ENCODE results near the gene FAN1. TPM values are rescaled to one million over a fixed set of nuclear protein-coding genes. Genes with fewer than 3 reads are reported as not detected.

The FAN1 gene
- total and polyA plus RNA-seq, 9 of the 15 experiments (the other 6 are each of a cell fraction or from before 2014, with no cell fraction given): 1.5 to 16.8 (median 12.0) TPM

DNA sequence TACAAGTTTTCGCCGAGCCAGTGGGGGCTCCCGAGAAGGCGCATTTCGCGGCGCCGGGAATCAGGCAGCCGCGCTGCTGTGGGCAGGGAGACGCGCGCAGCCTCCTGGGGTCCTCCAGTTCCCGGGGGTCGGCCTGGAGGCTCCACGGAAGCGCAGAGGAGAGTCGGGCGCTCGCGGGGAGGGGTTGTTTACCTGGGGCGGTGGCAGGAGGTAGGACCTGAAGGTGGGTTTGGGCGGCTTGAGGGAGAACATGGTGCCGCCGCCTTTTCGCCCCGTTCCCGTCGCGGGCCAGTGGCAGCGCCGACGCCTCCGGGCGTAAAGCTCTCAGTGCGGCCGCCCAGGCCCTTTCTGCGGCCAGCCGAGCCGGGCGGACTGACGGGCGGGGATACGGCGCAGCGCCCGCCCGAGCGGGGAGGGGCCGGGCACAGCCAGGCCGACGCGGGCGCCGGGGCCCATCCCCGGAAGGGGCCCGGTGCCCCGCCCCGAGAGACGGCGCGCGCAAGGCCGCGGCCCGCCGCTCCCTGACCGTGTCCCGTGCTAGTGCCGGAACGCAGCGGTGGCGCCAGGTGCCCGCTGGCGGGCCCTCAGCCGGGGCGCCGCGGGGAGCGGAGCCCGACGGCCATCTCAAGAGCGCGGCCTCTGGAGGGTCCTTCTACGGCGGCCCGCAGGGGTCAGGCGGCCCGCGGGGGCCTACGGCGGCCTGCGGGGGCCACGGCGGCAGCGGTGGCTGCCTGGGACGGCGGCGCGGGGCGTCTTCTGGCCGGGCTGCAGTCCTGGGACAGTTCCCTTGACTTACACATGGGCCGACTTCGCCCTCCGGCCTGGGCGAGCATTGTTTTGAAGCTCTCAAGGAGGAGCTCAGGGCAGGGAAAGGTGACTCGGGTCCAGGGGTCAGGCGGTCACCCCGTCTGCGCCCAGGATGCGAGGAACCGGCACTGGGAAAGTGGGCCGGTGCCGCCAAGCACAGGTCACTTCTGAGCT, 87.8 kb downstream of the FAN1 start, which contains the start of gene MTMR10 (continued):
- TF ChIP-seq, protein P1, sequence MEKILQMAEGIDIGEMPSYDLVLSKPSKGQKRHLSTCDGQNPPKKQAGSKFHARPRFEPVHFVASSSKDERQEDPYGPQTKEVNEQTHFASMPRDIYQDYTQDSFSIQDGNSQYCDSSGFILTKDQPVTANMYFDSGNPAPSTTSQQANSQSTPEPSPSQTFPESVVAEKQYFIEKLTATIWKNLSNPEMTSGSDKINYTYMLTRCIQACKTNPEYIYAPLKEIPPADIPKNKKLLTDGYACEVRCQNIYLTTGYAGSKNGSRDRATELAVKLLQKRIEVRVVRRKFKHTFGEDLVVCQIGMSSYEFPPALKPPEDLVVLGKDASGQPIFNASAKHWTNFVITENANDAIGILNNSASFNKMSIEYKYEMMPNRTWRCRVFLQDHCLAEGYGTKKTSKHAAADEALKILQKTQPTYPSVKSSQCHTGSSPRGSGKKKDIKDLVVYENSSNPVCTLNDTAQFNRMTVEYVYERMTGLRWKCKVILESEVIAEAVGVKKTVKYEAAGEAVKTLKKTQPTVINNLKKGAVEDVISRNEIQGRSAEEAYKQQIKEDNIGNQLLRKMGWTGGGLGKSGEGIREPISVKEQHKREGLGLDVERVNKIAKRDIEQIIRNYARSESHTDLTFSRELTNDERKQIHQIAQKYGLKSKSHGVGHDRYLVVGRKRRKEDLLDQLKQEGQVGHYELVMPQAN (IDR thresholded peaks at IDR 0.05; ENCODE audit: borderline replicate concordance): no peak
- TF ChIP-seq TEAD4 (IDR thresholded peaks at IDR 0.05; ENCODE audit: low read length): no peak
- no peak for TF ChIP-seq TEAD4 (CRISPR knock-in tag; IDR thresholded peaks at IDR 0.05; ENCODE audit: borderline replicate concordance)
- no peak for TF ChIP-seq ZNF445 (CRISPR knock-in tag; IDR thresholded peaks at IDR 0.05; ENCODE audit: low read depth)
- no peak for TF ChIP-seq FOXM1 (IDR thresholded peaks at IDR 0.05; ENCODE audit: low read depth)
- TF ChIP-seq FOXM1 (CRISPR knock-in tag; IDR thresholded peaks at IDR 0.05; ENCODE audit: low read depth): 0 out of 2 replicates have a peak, but pooled peaks have one; percentile 78
- TF ChIP-seq ZNF121 (CRISPR knock-in tag; conservative IDR thresholded peaks at IDR 0.05): no peak
- peak; percentile 94 for TF ChIP-seq CXXC5 (CRISPR knock-in tag; IDR thresholded peaks at IDR 0.05)
- TF ChIP-seq, protein P2, sequence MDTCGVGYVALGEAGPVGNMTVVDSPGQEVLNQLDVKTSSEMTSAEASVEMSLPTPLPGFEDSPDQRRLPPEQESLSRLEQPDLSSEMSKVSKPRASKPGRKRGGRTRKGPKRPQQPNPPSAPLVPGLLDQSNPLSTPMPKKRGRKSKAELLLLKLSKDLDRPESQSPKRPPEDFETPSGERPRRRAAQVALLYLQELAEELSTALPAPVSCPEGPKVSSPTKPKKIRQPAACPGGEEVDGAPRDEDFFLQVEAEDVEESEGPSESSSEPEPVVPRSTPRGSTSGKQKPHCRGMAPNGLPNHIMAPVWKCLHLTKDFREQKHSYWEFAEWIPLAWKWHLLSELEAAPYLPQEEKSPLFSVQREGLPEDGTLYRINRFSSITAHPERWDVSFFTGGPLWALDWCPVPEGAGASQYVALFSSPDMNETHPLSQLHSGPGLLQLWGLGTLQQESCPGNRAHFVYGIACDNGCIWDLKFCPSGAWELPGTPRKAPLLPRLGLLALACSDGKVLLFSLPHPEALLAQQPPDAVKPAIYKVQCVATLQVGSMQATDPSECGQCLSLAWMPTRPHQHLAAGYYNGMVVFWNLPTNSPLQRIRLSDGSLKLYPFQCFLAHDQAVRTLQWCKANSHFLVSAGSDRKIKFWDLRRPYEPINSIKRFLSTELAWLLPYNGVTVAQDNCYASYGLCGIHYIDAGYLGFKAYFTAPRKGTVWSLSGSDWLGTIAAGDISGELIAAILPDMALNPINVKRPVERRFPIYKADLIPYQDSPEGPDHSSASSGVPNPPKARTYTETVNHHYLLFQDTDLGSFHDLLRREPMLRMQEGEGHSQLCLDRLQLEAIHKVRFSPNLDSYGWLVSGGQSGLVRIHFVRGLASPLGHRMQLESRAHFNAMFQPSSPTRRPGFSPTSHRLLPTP (IDR thresholded peaks at IDR 0.05; ENCODE audit: borderline replicate concordance, extremely low read depth, insufficient read length): no peak
- TF ChIP-seq FOXA3 (CRISPR knock-in tag; conservative IDR thresholded peaks at IDR 0.05 in 1 of 2, IDR thresholded peaks at IDR 0.05 in 1 of 2): 0 out of 4 replicates have a peak, but pooled peaks of 1 of the 2 experiments have one; percentile 21
- no peak for TF ChIP-seq NFE2 (IDR thresholded peaks at IDR 0.05; ENCODE audit: low read depth)
- TF ChIP-seq SMAD4 (CRISPR knock-in tag; conservative IDR thresholded peaks at IDR 0.05): peak; percentile 85; the same call in 1 of the 2 replicates
- TF ChIP-seq PHF8 (IDR thresholded peaks at IDR 0.05; ENCODE audit: borderline replicate concordance, low read length): peak; percentile 97
- TF ChIP-seq MTA3 (IDR thresholded peaks at IDR 0.05; ENCODE audit: borderline replicate concordance): peak; percentile 98
- TF ChIP-seq, protein P3, sequence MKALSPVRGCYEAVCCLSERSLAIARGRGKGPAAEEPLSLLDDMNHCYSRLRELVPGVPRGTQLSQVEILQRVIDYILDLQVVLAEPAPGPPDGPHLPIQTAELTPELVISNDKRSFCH (CRISPR knock-in tag; IDR thresholded peaks at IDR 0.05): no peak
- TF ChIP-seq, protein P3 (tag; IDR thresholded peaks at IDR 0.05): peak; percentile 45; the same call in 1 of the 2 replicates
- 0 out of 2 replicates have a peak, but pooled peaks have one; percentile 20 for TF ChIP-seq HDAC2 (IDR thresholded peaks at IDR 0.05)
- TF ChIP-seq SIRT6 (IDR thresholded peaks at IDR 0.05; ENCODE audit: low read depth, low read length): no peak
- peak; percentile 80 for TF ChIP-seq BHLHE40 (IDR thresholded peaks at IDR 0.05; ENCODE audit: low read length)
- TF ChIP-seq, protein P4, sequence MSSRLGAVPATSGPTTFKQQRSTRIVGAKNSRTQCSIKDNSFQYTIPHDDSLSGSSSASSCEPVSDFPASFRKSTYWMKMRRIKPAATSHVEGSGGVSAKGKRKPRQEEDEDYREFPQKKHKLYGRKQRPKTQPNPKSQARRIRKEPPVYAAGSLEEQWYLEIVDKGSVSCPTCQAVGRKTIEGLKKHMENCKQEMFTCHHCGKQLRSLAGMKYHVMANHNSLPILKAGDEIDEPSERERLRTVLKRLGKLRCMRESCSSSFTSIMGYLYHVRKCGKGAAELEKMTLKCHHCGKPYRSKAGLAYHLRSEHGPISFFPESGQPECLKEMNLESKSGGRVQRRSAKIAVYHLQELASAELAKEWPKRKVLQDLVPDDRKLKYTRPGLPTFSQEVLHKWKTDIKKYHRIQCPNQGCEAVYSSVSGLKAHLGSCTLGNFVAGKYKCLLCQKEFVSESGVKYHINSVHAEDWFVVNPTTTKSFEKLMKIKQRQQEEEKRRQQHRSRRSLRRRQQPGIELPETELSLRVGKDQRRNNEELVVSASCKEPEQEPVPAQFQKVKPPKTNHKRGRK (tag; IDR thresholded peaks at IDR 0.05): no peak
